GM11168 (cell line): ENCODE data around the gene INPP5A.

ENCODE experiments used
- in situ Hi-C: fragments of 300-500 bp; cut with MboI; formaldehyde crosslinking; loops from one replicate; pipeline ENCODE4 v1.12.0; 2022; ENCODE audit warnings: low sequenced_read_pairs; ENCODE audit not compliant: unreplicated experiment

The INPP5A gene

GRCh38 chr10:132708936-132709335, 171.3 kb downstream of the INPP5A start:
- in situ Hi-C loops = no loop called here

GRCh38 chr10:132709471-132709951, 171.9 kb downstream of the INPP5A start:
- in situ Hi-C loops = no loop called here

GRCh38 chr10:132710036-132710686, 172.6 kb downstream of the INPP5A start:
- in situ Hi-C loops = no loop called here

GRCh38 chr10:132710746-132711612, 173.4 kb downstream of the INPP5A start:
- in situ Hi-C loops = no loop called here

GRCh38 chr10:132711613-132712121, 174.1 kb downstream of the INPP5A start:
- in situ Hi-C loops = no loop called here

GRCh38 chr10:132712291-132712690, 174.7 kb downstream of the INPP5A start:
- in situ Hi-C loops = no loop called here

- in situ Hi-C loops = no loop called here
These were observed 175.2 kb downstream of the INPP5A start for GRCh38 chr10:132712743-132713142.

- in situ Hi-C loops = no loop called here
These were observed 176.0 kb downstream of the INPP5A start for GRCh38 chr10:132713421-132714095.

- in situ Hi-C loops = no loop called here
These were observed 176.8 kb downstream of the INPP5A start for GRCh38 chr10:132714096-132714985.

GRCh38 chr10:132714986-132715775, 177.6 kb downstream of the INPP5A start:
- in situ Hi-C loops = no loop called here

GRCh38 chr10:132715776-132716680, 178.4 kb downstream of the INPP5A start:
- in situ Hi-C loops = no loop called here

- in situ Hi-C loops = no loop called here
These were observed 179.3 kb downstream of the INPP5A start for GRCh38 chr10:132716691-132717490.

GRCh38 chr10:132721725-132722124, 184.1 kb downstream of the INPP5A start:
- in situ Hi-C loops = no loop called here

- in situ Hi-C loops = no loop called here
These were observed 185.1 kb downstream of the INPP5A start for GRCh38 chr10:132722394-132723329.

GRCh38 chr10:132723330-132723970, 185.9 kb downstream of the INPP5A start:
- in situ Hi-C loops = no loop called here

- in situ Hi-C loops = no loop called here
These were observed 186.9 kb downstream of the INPP5A start for GRCh38 chr10:132724446-132724845.
